SK-N-SH treated with all-trans-retinoic acid at 6 μM for 48 hours (cell line): Measurements from ENCODE around the gene EID3.

Experiments
- ATAC-seq: fragments of 200-7000 bp; cut with Tn5 transposase; 3 replicates; pipeline ENCODE4 v1.9.1; 2020; ENCODE audit warnings: mild to moderate bottlenecking, moderate library complexity
- ARNTL ChIP-seq: fragments of 450-650 bp; formaldehyde crosslinking; IDR thresholded peaks from 2 replicates; pipeline ENCODE4 v1.5.0; 2020; ENCODE audit warnings: low read depth, mild to moderate bottlenecking, moderate library complexity, borderline replicate concordance
- BACH2 ChIP-seq: fragments of 250-450 bp; sonication (Bioruptor Pico); IDR thresholded peaks from 2 replicates; pipeline ENCODE4 v1.9.0; 2021; ENCODE audit warnings: mild to moderate bottlenecking, borderline replicate concordance
- CSDC2 ChIP-seq: fragments of 250-450 bp; sonication (Bioruptor Pico); IDR thresholded peaks from 2 replicates; pipeline ENCODE4 v1.5.0; 2020; ENCODE audit warnings: mild to moderate bottlenecking, moderate library complexity
- CSRNP3 ChIP-seq: fragments of 250-450 bp; sonication (Bioruptor Pico); IDR thresholded peaks from 2 replicates; pipeline ENCODE4 v1.5.1; 2021; ENCODE audit warnings: mild to moderate bottlenecking, moderate library complexity
- ESRRG ChIP-seq: fragments of 250-450 bp; sonication (Bioruptor Pico); IDR thresholded peaks from 2 replicates; pipeline ENCODE4 v1.6.1; 2021; ENCODE audit warnings: mild to moderate bottlenecking
- GLIS3 ChIP-seq: fragments of 250-450 bp; sonication (Bioruptor Pico); IDR thresholded peaks from 2 replicates; pipeline ENCODE4 v1.5.0; 2020; ENCODE audit warnings: mild to moderate bottlenecking, moderate library complexity
- ISL1 ChIP-seq: fragments of 250-450 bp; sonication (Bioruptor Pico); IDR thresholded peaks from 2 replicates; pipeline ENCODE4 v2.1.2; 2022; ENCODE audit warnings: mild to moderate bottlenecking, moderate library complexity
- PPARA ChIP-seq: fragments of 250-450 bp; sonication (Bioruptor Pico); IDR thresholded peaks from 2 replicates; pipeline ENCODE4 v1.5.0; 2020; ENCODE audit warnings: mild to moderate bottlenecking, borderline replicate concordance
- RARB ChIP-seq: fragments of 250-450 bp; sonication (Bioruptor Pico); IDR thresholded peaks from 2 replicates; pipeline ENCODE4 v1.8.0; 2021; ENCODE audit warnings: mild to moderate bottlenecking, moderate library complexity
- SNAI2 ChIP-seq: fragments of 250-450 bp; sonication (Bioruptor Pico); IDR thresholded peaks from 2 replicates; pipeline ENCODE4 v1.5.0; 2020; ENCODE audit warnings: mild to moderate bottlenecking, moderate library complexity
- TCF4 ChIP-seq: fragments of 250-450 bp; sonication (Bioruptor Pico); IDR thresholded peaks from 2 replicates; pipeline ENCODE4 v1.8.0; 2021; ENCODE audit warnings: mild to moderate bottlenecking, moderate library complexity, borderline replicate concordance
- TOX ChIP-seq: fragments of 250-450 bp; sonication (Bioruptor Pico); IDR thresholded peaks from 2 replicates; pipeline ENCODE4 v1.8.0; 2021; ENCODE audit warnings: mild to moderate bottlenecking, moderate library complexity, borderline replicate concordance
- TSHZ2 ChIP-seq: fragments of 250-450 bp; sonication (Bioruptor Pico); IDR thresholded peaks from 2 replicates; pipeline ENCODE4 v1.5.0; 2020; ENCODE audit warnings: mild to moderate bottlenecking, moderate library complexity
- ZC3H10 ChIP-seq: fragments of 250-450 bp; sonication (Bioruptor Pico); IDR thresholded peaks from 2 replicates; pipeline ENCODE4 v1.5.1; 2021; ENCODE audit warnings: mild to moderate bottlenecking, moderate library complexity
- ZFP3 ChIP-seq: fragments of 250-450 bp; sonication (Bioruptor Pico); IDR thresholded peaks from 2 replicates; pipeline ENCODE4 v1.5.0; 2020; ENCODE audit warnings: mild to moderate bottlenecking, moderate library complexity
- ZFP30 ChIP-seq: fragments of 450-650 bp; formaldehyde crosslinking; IDR thresholded peaks from 2 replicates; pipeline ENCODE4 v1.5.0; 2022; ENCODE audit warnings: mild to moderate bottlenecking, moderate library complexity
- ZNF565 ChIP-seq: fragments of 450-650 bp; formaldehyde crosslinking; conservative IDR thresholded peaks from 2 replicates; pipeline ENCODE4 v1.5.0; 2020; ENCODE audit warnings: low read depth, mild to moderate bottlenecking, moderate library complexity
- ZNF70 ChIP-seq: fragments of 450-650 bp; formaldehyde crosslinking; IDR thresholded peaks from 2 replicates; pipeline ENCODE4 v1.5.0; 2020; ENCODE audit warnings: mild to moderate bottlenecking, moderate library complexity
- ZNF8 ChIP-seq: fragments of 450-650 bp; formaldehyde crosslinking; IDR thresholded peaks from 2 replicates; pipeline ENCODE4 v1.5.0; 2020; ENCODE audit warnings: mild to moderate bottlenecking, moderate library complexity
- TF ChIP-seq, protein P1 (sequence below): fragments of 250-450 bp; sonication (Bioruptor Pico); IDR thresholded peaks from 2 replicates; pipeline ENCODE4 v1.8.0; 2020; ENCODE audit warnings: mild to moderate bottlenecking, moderate library complexity, borderline replicate concordance
- TF ChIP-seq, protein P2 (sequence below): fragments of 250-450 bp; sonication (Bioruptor Pico); IDR thresholded peaks from 2 replicates; pipeline ENCODE4 v1.5.1; 2020; ENCODE audit warnings: low read depth, mild to moderate bottlenecking, moderate library complexity
- TF ChIP-seq, protein P3 (sequence below): fragments of 250-450 bp; sonication (Bioruptor Pico); IDR thresholded peaks from 2 replicates; pipeline ENCODE4 v1.8.0; 2021; ENCODE audit warnings: low read depth, mild to moderate bottlenecking, moderate library complexity, borderline replicate concordance

Gene EID3

GRCh38 chr12:104294927-104295668 lies 8.4 kb upstream of the EID3 start:
- TF ChIP-seq ZFP30 (CRISPR knock-in tag) (no peak), PPARA (no peak), ESRRG (CRISPR knock-in tag) (no peak), BACH2 (no peak), SNAI2 (CRISPR knock-in tag) (no peak), TCF4 (CRISPR knock-in tag) (no peak), ISL1 (CRISPR knock-in tag) (no peak), CSRNP3 (CRISPR knock-in tag) (no peak), TOX (CRISPR knock-in tag) (no peak), ZNF8 (CRISPR knock-in tag) (no peak), RARB (CRISPR knock-in tag) (no peak), GLIS3 (CRISPR knock-in tag) (no peak)
- TF ChIP-seq, protein P1, sequence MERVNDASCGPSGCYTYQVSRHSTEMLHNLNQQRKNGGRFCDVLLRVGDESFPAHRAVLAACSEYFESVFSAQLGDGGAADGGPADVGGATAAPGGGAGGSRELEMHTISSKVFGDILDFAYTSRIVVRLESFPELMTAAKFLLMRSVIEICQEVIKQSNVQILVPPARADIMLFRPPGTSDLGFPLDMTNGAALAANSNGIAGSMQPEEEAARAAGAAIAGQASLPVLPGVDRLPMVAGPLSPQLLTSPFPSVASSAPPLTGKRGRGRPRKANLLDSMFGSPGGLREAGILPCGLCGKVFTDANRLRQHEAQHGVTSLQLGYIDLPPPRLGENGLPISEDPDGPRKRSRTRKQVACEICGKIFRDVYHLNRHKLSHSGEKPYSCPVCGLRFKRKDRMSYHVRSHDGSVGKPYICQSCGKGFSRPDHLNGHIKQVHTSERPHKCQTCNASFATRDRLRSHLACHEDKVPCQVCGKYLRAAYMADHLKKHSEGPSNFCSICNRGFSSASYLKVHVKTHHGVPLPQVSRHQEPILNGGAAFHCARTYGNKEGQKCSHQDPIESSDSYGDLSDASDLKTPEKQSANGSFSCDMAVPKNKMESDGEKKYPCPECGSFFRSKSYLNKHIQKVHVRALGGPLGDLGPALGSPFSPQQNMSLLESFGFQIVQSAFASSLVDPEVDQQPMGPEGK (CRISPR knock-in tag): no peak
- TF ChIP-seq, protein P2, sequence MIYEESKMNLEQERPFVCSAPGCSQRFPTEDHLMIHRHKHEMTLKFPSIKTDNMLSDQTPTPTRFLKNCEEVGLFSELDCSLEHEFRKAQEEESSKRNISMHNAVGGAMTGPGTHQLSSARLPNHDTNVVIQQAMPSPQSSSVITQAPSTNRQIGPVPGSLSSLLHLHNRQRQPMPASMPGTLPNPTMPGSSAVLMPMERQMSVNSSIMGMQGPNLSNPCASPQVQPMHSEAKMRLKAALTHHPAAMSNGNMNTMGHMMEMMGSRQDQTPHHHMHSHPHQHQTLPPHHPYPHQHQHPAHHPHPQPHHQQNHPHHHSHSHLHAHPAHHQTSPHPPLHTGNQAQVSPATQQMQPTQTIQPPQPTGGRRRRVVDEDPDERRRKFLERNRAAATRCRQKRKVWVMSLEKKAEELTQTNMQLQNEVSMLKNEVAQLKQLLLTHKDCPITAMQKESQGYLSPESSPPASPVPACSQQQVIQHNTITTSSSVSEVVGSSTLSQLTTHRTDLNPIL (CRISPR knock-in tag): no peak
- ATAC-seq: no peak

DNA sequence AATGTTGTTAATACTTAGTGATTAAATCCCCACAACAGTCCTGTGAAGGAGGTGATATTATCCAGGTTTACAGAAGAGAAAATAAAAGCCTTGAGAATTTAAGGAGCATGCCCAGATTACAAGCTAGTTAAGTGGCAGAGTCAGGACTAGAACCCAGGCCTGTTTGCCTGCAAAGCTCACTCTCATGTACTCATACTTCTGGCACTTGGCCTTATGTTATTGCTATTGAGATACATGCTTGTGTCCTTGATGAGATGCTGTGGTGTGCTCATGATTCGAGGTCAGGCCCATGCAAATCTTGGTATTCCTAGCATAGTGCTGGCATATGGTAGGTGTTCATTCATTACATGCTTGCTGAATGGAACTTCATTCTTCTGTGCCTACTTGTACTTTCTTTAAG lies 7.6 kb upstream of the EID3 start:
- ATAC-seq: no peak
- TF ChIP-seq ESRRG (CRISPR knock-in tag): no peak
- TF ChIP-seq ZNF565: no peak
- no peak for TF ChIP-seq TOX (CRISPR knock-in tag)
- TF ChIP-seq ISL1 (CRISPR knock-in tag): no peak
- no peak for TF ChIP-seq PPARA
- TF ChIP-seq CSDC2 (CRISPR knock-in tag): no peak
- no peak for TF ChIP-seq GLIS3 (CRISPR knock-in tag)
- TF ChIP-seq ARNTL (CRISPR knock-in tag): no peak
- TF ChIP-seq ZFP30 (CRISPR knock-in tag): no peak
- TF ChIP-seq BACH2: no peak
- TF ChIP-seq ZNF70: no peak
- TF ChIP-seq RARB (CRISPR knock-in tag): no peak
- TF ChIP-seq, protein P1 (CRISPR knock-in tag): no peak
- TF ChIP-seq SNAI2 (CRISPR knock-in tag): no peak
- TF ChIP-seq, protein P3, sequence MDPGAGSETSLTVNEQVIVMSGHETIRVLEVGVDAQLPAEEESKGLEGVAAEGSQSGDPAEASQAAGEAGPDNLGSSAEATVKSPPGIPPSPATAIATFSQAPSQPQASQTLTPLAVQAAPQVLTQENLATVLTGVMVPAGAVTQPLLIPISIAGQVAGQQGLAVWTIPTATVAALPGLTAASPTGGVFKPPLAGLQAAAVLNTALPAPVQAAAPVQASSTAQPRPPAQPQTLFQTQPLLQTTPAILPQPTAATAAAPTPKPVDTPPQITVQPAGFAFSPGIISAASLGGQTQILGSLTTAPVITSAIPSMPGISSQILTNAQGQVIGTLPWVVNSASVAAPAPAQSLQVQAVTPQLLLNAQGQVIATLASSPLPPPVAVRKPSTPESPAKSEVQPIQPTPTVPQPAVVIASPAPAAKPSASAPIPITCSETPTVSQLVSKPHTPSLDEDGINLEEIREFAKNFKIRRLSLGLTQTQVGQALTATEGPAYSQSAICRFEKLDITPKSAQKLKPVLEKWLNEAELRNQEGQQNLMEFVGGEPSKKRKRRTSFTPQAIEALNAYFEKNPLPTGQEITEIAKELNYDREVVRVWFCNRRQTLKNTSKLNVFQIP (CRISPR knock-in tag): no peak
- no peak for TF ChIP-seq TCF4 (CRISPR knock-in tag)
- TF ChIP-seq, protein P2 (CRISPR knock-in tag): no peak
- no peak for TF ChIP-seq ZC3H10 (CRISPR knock-in tag)
- TF ChIP-seq TSHZ2: no peak
- no peak for TF ChIP-seq ZFP3 (CRISPR knock-in tag)
